Right renal cortex interstitium (tissue), 3 donors: ENCODE measurements around the gene FAM149B1. TPM values are rescaled to one million over a fixed set of nuclear protein-coding genes. Genes with fewer than 3 reads are reported as not detected.

Experiments
- DNase-seq, 3 donors: peaks; one replicate each; pipeline ENCODE4 v3.0.0-alpha.2; 2013; ENCODE audit warnings: low read depth in 3 of 3, low spot score in 2 of 3
- polyA plus RNA-seq, 3 donors: library from polyadenylated mRNA; unstranded; fragments of 120-200 nt; gene quantifications; one replicate each; pipeline ENCODE4 v1.2.1, GENCODE V29; 2013; ENCODE audit not compliant: insufficient read length in 3 of 3

FAM149B1 gene
- polyA plus RNA-seq, 3 donors = 41.3 to 45.1 (median 41.4) TPM

DNA sequence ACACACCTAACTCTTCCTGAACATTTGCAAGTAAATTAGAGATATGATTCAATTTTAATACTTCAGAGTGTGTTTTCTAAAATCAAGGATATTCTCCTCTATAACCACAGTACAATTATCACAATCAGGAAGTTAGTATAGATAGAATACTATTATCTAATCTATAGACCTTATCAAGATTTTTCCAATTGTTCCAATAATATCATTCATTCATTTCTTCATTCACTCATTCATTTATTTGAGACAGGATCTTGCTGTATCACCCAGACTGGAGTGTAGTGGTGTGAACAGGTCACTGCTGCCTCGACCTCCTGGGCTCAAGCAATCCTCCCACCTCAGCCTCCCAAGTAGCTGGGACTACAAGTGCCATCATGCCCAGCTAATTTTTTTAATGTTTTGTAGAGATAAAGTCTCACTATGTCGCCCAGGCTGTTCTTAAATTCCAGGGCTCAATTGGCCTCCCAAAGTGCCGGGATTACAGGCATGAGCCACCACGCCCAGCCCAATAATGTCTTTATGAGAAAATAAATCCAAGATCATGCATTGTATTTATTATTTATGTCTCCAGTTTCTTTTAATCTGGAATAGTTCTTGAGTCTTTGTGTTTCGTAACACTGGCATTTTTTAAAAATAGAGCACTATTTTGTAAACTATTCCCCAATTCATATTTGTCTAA lies 95.1 kb downstream of the FAM149B1 start:
- DNase-seq = no peak

GRCh38 chr10:73263693-73264347 lies 95.9 kb downstream of the FAM149B1 start:
- no peak for DNase-seq

DNA sequence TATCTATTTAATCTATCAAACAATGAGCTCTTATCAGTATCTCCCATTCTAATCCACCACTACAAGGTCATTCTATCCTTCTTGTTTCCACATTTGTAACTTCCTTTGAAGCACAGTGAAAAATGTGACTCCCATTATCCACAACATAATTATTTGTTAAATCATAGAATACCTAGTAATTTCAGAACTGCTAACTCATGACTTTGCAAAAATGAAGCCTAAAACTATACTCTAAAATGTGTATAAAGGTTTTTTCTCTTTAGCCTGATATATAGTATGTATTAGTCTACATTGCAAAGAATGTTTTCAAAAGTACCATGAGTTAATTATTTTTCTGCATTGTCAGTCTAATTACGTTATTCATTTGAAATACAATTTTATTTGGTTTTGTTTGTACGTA lies 96.5 kb downstream of the FAM149B1 start:
- no peak for DNase-seq

DNA sequence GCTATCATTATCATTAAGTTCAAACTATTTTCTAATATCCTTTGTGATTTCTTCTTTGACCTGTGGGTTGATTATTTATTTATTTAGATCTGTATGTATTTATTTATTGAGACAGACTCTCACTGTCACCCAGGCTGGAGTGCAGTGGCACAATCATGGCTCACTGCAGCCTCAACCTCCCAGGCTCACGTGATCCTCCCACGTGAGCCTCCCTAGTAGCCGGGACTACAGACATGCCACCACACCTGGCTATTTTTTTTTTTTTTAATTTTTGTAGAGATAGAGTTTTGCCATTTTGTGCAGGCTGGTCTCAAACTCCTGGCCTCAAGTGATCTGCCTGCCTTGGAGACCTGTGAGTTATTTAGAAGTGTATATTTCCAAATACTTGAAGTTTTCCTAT lies 113.2 kb downstream of the FAM149B1 start:
- no peak for DNase-seq

- DNase-seq = no peak
Observed at GRCh38 chr10:73287441-73287840, 119.5 kb downstream of the FAM149B1 start.

DNA sequence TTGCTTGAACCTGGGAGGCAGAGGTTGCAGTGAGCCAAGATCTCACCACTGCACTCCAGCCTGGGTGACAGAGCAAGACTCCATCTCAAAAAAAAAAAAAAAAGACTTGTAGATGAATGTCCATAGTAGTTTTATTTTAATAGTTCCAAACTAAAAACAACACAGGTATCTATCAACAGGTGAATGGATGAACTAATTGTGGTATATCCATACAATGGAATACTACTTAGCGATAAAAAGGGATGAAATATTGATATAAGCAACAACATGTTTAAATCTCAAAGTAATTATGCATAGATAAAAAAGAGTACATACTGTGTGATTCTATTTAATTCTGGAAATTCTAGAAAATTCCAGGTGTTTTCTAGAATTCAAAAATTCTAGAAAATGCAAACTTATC lies 122.0 kb downstream of the FAM149B1 start:
- DNase-seq = no peak

- no peak for DNase-seq
Observed at GRCh38 chr10:73293461-73293860, 125.5 kb downstream of the FAM149B1 start.

Other genes with a start within 250 kb of the FAM149B1 start
- gene PLA2G12B, start 213.3 kb upstream of the FAM149B1 start, polyA plus RNA-seq = 1 to 10 TPM; 6.7 to 9.3 (median 6.9) TPM
- gene P4HA1, start 71.3 kb upstream of the FAM149B1 start, polyA plus RNA-seq = 100 to 1,000 TPM in 1 of 3 donors, 10 to 100 TPM in 2; 78.1 to 104 (median 93.6) TPM
- 1 to 10 TPM; 5.2 to 5.7 (median 5.6) TPM for gene NUDT13, start 57.7 kb upstream of the FAM149B1 start, polyA plus RNA-seq
- 10 to 100 TPM; 38.8 to 42.6 (median 41.3) TPM for gene ECD, start 111 bp upstream of the FAM149B1 start, polyA plus RNA-seq
- 10 to 100 TPM; 27.4 to 34.2 (median 33.6) TPM for gene DNAJC9, start 79.1 kb downstream of the FAM149B1 start, polyA plus RNA-seq
- gene MRPS16, start 84.5 kb downstream of the FAM149B1 start, polyA plus RNA-seq = 10 to 100 TPM; 73.1 to 80.8 (median 80.3) TPM
- 10 to 100 TPM; 12.0 to 14.1 (median 12.4) TPM for gene CFAP70, start 190.7 kb downstream of the FAM149B1 start, polyA plus RNA-seq
- 100 to 1,000 TPM in 1 of 3 donors, 10 to 100 TPM in 2; 95.7 to 103 (median 99.3) TPM for gene ANXA7, start 245.9 kb downstream of the FAM149B1 start, polyA plus RNA-seq